IPS-18c (cell line): ENCODE data around the gene GXYLT2.
"Not testable (repeated sequence)": the region's sequence is repeated elsewhere in the genome, so short reads cannot be mapped to it uniquely, and the experiment has no call there.

Experiments used
- H3K4me3 ChIP-seq: 2 replicates; pipeline ENCODE4 v1.7.0; 2013; ENCODE audit warnings: low read depth, mild to moderate bottlenecking, low read length, moderate library complexity; ENCODE audit not compliant: insufficient read depth
- H3K9me3 ChIP-seq: one replicate; pipeline ENCODE4 v1.6.1; 2013; ENCODE audit warnings: mild to moderate bottlenecking, low read length, moderate library complexity; ENCODE audit not compliant: control insufficient read depth, insufficient read depth

The GXYLT2 gene

GRCh38 chr3:72912532-72912931 lies 24.7 kb downstream of the GXYLT2 start:
- H3K4me3 ChIP-seq = no peak overlapping the region
- no peaks in the 10 kb centered on the region for H3K9me3 ChIP-seq

DNA sequence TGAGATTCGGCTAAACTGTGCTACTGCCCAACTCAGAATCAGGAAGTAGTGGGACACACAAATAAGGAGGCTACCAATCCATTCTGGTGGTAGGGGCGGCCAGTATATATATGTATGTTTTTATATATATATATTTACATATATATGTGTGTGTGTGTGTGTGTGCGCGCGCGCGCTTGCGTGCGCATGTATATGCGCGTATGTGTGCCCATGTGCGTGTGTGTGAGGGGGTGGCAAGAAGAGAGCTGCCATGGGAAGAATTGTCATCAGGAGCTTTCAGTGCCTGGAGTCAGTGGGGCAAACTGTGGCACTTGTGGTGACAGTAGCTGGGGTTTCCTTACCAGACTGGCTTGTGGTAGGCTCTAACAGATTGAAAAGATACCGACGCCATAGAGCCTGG lies 26.5 kb downstream of the GXYLT2 start:
- no peaks in the 10 kb centered on the region for H3K9me3 ChIP-seq

GRCh38 chr3:72916250-72916649 lies 28.4 kb downstream of the GXYLT2 start:
- Histone ChIP-seq H3K4me3 (no peak overlapping the region), H3K9me3 (no peaks in the 10 kb centered on the region)

More for the DNA sequence above, 26.5 kb downstream of the GXYLT2 start:
- H3K4me3 ChIP-seq = no peak overlapping the region

DNA sequence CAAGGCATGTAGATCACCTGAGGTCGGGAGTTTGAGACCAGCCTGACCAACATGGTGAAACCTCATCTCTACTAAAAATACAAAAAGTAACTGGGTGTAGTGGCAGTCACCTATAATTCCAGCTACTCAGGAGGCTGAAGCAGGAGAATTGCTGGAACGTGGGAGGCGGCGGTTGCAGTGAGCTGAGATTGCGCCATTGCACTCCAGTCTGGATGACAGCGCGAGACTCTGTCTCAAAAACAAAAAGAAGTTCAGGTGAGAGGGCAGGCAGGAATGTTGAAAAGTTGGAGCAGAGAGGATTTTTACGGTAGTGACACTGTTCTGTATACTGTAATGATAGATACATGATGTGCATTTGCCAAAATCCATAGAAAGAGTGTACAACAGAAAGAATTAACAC lies 31.7 kb downstream of the GXYLT2 start:
- Histone ChIP-seq H3K9me3 (peaks cover 2% of the 10 kb centered on the region), H3K4me3 (no peak overlapping the region)

- Histone ChIP-seq H3K9me3 (peaks cover 2% of the 10 kb centered on the region), H3K4me3 (no peak overlapping the region)
Measured at GRCh38 chr3:72924055-72924454, 36.2 kb downstream of the GXYLT2 start.

DNA sequence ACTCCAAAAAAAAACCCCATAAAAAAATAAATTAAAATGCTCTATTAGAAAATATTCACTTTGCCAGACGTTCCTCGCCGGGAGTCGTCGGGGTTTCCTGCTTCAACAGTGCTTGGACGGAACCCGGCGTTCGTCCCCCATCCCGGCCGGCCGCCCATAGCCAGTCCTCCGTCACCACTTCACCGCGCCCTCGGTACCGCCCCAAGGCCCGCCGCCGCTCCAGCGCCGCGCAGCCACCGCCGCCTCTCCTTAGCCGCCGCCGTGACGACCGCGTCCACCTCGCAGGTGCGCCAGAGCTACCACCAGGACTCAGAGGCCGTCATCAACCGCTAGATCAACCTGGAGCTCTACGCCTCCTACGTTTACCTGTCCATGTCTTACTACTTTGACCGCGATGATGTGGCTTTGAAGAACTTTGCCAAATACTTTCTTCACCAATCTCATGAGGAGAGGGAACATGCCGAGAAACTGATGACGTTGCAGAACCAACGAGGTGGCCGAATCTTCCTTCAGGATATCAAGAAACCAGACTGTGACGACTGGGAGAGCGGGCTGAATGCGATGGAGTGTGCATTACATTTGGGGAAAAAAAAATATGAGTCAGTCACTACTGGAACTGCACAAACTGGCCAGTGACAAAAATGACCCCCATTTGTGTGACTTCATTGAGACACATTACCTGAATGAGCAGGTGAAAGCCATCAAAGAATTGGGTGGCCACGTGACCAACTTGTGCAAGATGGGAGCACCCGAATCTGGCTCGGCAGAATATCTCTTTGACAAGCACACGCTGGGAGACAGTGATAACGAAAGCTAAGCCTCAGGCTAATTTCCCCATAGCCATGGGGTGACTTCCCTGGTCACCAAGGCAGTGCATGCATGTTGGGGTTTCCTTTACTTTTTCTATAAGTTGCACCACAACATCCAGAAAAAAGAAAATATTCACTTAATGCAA lies 41.2 kb downstream of the GXYLT2 start:
- not testable (repeated sequence) for H3K4me3 ChIP-seq, H3K9me3 ChIP-seq

DNA sequence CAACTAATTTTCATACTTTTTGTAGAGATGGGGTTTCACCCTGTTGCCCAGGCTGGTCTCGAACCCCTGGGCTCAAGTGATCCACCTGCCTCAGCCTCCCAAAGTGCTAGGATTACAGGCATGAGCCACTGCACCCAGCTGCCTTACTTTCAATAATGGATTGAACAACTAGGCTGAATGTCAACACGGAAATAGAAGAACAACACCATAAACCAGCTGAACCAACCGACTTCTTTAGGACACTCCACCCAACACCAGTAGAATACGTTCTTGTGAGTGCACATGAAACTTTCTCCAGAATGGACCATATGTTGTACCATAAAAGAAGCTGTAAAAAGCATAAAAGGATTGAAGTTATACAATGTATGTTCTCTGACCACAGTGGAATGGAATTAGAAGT lies 42.9 kb downstream of the GXYLT2 start:
- Histone ChIP-seq H3K9me3 (no peaks in the 10 kb centered on the region), H3K4me3 (no peak overlapping the region)

DNA sequence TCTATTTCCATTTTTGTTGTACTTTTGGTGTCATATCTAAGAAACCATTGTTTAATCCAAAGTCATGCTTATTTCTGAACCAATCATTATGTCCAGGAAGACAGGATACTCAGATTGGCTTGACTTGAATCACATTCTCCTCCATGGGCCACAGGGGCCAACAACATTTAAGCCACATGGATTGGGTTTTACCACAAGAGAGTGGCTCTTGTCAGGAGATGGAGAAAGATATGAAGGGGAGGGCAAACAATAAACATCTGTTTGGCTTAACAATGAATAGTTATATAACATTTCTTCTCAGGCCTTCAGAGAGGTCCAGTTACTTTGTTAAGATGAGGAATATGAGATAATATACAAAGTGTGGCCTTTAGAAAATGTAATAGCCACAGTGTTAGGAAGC lies 44.6 kb downstream of the GXYLT2 start:
- no peak overlapping the region for H3K4me3 ChIP-seq
- no peaks in the 10 kb centered on the region for H3K9me3 ChIP-seq

DNA sequence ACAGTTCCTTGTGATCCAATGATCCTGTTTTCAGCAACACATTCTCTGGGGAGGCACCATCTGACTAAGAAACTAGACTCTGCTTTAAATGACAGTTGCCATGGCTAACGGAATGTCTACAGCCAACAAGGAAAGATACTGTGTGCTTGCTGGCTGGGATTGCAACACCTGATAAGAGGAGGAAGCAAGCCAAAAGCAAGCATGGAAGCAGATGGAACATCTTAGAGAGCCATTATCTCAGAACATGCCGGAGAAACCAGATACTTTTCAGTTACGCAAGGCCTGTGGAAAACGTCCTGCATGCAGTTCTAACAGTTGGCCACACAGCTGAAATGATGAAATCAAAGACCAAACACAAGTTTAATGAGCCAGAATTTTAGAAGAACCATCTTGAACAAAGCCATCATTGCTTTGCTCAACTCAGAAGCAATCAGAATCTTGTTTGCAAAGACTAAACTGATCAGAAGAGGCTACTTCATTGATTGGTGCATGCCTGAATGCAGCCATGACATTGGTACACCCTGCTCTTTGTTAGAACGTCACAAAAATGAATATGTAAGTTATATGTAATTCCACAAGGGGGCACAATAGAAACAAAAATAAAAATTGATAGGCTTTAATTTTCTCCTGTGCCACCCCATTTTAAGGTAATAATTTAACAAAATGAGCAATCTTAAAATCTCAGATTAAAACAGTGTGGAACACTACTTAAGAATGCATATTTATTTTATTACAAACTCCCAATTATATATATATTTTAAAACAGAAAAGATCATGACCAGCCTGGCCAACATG lies 50.8 kb downstream of the GXYLT2 start:
- H3K4me3 ChIP-seq = no peak overlapping the region

DNA sequence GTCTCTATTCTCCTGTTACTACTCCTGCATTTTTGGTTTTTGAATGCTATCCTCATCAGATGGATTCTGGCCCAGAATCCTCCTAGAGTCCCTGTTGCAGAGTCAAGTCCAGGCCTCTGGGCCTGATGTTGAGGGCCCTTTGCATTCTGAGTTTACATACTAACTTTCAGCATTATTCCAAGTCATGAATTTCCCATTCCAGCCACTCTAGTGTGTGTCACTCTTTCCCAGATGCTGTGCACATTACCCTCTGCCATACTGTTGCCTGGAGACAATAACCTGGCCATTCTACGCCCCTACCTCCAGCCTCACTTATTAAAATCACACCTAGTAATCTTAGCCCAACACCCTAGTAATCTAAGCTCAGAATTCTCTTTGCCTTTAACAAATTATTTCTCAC lies 53.4 kb downstream of the GXYLT2 start:
- Histone ChIP-seq H3K9me3 (no peaks in the 10 kb centered on the region), H3K4me3 (no peak overlapping the region)

More for the DNA sequence above, 50.8 kb downstream of the GXYLT2 start:
- H3K9me3 ChIP-seq = no peaks in the 10 kb centered on the region

- Histone ChIP-seq H3K4me3 (no peak overlapping the region), H3K9me3 (no peaks in the 10 kb centered on the region)
Measured at GRCh38 chr3:72942427-72942826, 54.6 kb downstream of the GXYLT2 start.

GRCh38 chr3:72944696-72945095 lies 56.9 kb downstream of the GXYLT2 start:
- no peaks in the 10 kb centered on the region for H3K9me3 ChIP-seq
- no peak overlapping the region for H3K4me3 ChIP-seq

- H3K9me3 ChIP-seq = no peaks in the 10 kb centered on the region
- H3K4me3 ChIP-seq = no peak overlapping the region
Measured at GRCh38 chr3:72947715-72948490, 60.1 kb downstream of the GXYLT2 start.

- H3K9me3 ChIP-seq = no peaks in the 10 kb centered on the region
- no peak overlapping the region for H3K4me3 ChIP-seq
Measured at GRCh38 chr3:72949016-72949415, 61.2 kb downstream of the GXYLT2 start.

DNA sequence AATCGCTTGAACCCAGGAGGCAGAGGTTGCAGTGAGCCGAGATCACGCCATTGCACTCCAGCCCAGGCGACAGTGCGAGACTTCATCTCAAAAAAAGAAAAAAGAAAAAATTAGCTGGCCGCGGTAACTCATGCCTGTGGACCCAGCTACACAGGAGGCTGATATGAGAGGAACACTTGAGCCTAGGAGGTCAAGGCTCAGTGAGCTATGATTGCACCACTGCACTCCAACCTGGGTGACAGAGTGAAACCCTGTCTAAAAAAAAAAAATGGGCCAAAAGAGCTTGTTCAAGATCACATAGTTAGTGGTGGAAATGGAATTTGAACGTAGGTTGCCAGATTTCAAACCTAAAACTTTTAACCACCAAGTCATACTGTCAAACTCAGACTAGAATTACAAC lies 62.5 kb downstream of the GXYLT2 start:
- no peaks in the 10 kb centered on the region for H3K9me3 ChIP-seq
- H3K4me3 ChIP-seq = no peak overlapping the region

DNA sequence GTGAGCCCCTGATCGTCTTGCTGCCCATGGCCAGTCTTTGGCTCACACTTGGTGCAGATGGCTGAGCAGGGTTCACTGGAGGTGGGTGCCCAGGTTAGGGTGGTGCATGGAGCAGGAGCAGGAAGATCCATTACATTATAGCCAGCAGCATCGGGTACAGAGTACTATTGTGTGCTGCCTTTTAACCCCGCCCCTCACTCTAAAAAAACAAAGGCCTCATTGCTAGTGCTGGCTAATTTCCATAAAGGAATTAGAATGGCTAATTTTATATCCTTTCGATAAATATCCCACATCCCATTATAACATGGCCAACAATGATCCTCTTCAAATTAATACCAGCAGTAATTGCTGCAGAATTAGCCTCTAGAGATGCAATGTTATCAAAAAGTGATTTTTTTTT lies 63.0 kb downstream of the GXYLT2 start:
- no peak overlapping the region for H3K4me3 ChIP-seq

GRCh38 chr3:72951259-72951722 lies 63.4 kb downstream of the GXYLT2 start:
- no peaks in the 10 kb centered on the region for H3K9me3 ChIP-seq
- no peak overlapping the region for H3K4me3 ChIP-seq

More for the DNA sequence above, 63.0 kb downstream of the GXYLT2 start:
- no peaks in the 10 kb centered on the region for H3K9me3 ChIP-seq
